Endothelial cell of umbilical vein (primary cell): ENCODE data around the gene TERT.

Source experiments
- POLR2A ChIP-seq: IDR thresholded peaks from 2 replicates; pipeline ENCODE4 v1.6.1; 2012; ENCODE audit warnings: low read depth, mild to moderate bottlenecking, control low read depth, low read length
- TF ChIP-seq, protein P1 (sequence below), 2 donors: IDR thresholded peaks; 1 replicate in 1 of 2; 2 replicates in 1 of 2; pipeline ENCODE4 v1.5.1; 2011; ENCODE audit warnings: low read length in 2 of 2, mild to moderate bottlenecking in 2 of 2, moderate library complexity in 2 of 2, control low read depth in 1 of 2, inconsistent platforms in 1 of 2, low read depth in 1 of 2; ENCODE audit not compliant: insufficient read depth in 1 of 2; ENCODE audit errors: extremely low read depth in 1 of 2

DNA sequence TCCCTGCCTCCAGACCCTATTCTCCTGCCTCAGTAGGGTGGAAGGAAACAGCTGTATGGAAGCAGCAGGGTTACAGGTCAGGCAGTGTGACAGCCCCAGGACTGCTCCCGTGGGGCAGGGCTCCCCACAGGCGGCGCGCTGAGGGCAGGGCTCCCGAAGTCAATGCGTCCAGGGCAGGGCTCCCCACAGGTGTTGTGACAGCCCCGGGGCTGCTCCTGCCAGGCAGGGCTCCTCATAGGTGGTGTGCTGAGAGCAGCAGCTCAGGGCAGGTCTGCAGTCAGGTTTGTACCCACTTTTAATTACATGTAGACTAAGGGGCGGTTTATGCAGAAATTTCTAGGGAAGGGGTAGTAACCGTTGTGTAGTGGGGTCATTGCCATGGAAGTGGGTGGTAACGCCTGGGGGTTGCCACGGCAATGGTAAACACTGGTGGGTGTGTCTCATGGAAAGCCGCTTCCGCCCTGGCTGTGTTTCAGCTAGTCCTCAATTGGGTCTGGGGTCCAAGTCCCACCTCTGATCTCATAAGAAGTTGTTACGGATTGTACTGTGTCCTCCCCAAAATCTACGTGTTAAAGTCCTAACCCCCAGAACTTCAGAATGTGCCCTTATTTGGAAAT, 16.7 kb upstream of the TERT start:
- TF ChIP-seq POLR2A, result no peak
- TF ChIP-seq, protein P1, sequence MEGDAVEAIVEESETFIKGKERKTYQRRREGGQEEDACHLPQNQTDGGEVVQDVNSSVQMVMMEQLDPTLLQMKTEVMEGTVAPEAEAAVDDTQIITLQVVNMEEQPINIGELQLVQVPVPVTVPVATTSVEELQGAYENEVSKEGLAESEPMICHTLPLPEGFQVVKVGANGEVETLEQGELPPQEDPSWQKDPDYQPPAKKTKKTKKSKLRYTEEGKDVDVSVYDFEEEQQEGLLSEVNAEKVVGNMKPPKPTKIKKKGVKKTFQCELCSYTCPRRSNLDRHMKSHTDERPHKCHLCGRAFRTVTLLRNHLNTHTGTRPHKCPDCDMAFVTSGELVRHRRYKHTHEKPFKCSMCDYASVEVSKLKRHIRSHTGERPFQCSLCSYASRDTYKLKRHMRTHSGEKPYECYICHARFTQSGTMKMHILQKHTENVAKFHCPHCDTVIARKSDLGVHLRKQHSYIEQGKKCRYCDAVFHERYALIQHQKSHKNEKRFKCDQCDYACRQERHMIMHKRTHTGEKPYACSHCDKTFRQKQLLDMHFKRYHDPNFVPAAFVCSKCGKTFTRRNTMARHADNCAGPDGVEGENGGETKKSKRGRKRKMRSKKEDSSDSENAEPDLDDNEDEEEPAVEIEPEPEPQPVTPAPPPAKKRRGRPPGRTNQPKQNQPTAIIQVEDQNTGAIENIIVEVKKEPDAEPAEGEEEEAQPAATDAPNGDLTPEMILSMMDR (IDR thresholded peaks at IDR 0.05; ENCODE audit: extremely low read depth in 1 of 2, insufficient read depth in 1 of 2, low read depth in 1 of 2, low read length in 2 of 2), result no peak
